Neural progenitor cell (in vitro differentiated cells): ENCODE data around the gene TRIM25. TPM values are rescaled to one million over a fixed set of nuclear protein-coding genes. Genes with fewer than 3 reads are reported as not detected.

ENCODE experiments used
- DNase-seq: peaks from one replicate; pipeline ENCODE4 v3.0.0-alpha.2; 2016; ENCODE audit warnings: low spot score
- H2AFZ ChIP-seq: fragments of 200-600 bp; sonication (generic); replicated peaks from 2 replicates; pipeline ENCODE4 v1.6.1; 2016; ENCODE audit warnings: antibody characterized with exemption
- H3F3A ChIP-seq: fragments of 200-600 bp; sonication (generic); 2 replicates; pipeline ENCODE4 v1.6.1; 2016; ENCODE audit warnings: antibody characterized with exemption, low read depth
- H3K27ac ChIP-seq: fragments of 200-600 bp; sonication (generic); 2 replicates; pipeline ENCODE4 v1.5.1; 2016; ENCODE audit warnings: mild to moderate bottlenecking
- H3K27me3 ChIP-seq: fragments of 200-600 bp; sonication (generic); 2 replicates; pipeline ENCODE4 v1.6.1; 2016; ENCODE audit warnings: mild to moderate bottlenecking, moderate library complexity
- H3K36me3 ChIP-seq: fragments of 200-600 bp; sonication (generic); 2 replicates; pipeline ENCODE4 v1.5.1; 2016
- H3K4me1 ChIP-seq: fragments of 200-600 bp; sonication (generic); 2 replicates; pipeline ENCODE4 v1.6.1; 2016; ENCODE audit warnings: mixed run types
- H3K4me2 ChIP-seq: fragments of 200-600 bp; sonication (generic); 2 replicates; pipeline ENCODE4 v1.6.1; 2016
- H3K4me3 ChIP-seq: fragments of 200-600 bp; sonication (generic); 2 replicates; pipeline ENCODE4 v1.5.1; 2016
- H3K79me2 ChIP-seq: fragments of 200-600 bp; sonication (generic); 2 replicates; pipeline ENCODE4 v1.6.1; 2016; ENCODE audit warnings: low read depth
- H3K9ac ChIP-seq: fragments of 200-600 bp; sonication (generic); 2 replicates; pipeline ENCODE4 v1.6.1; 2016
- H3K9me3 ChIP-seq: fragments of 200-600 bp; sonication (generic); 2 replicates; pipeline ENCODE4 v1.5.1; 2016; ENCODE audit warnings: low read depth
- H4K20me1 ChIP-seq: fragments of 200-600 bp; sonication (generic); 2 replicates; pipeline ENCODE4 v1.6.1; 2016; ENCODE audit warnings: low read depth
- H3K27ac Mint-ChIP-seq: 3 replicates; pipeline ENCODE4 v1.8.0; 2021; ENCODE audit warnings: mixed read lengths
- H3K27me3 Mint-ChIP-seq: 2 replicates; pipeline ENCODE4 v1.8.0; 2022; ENCODE audit warnings: low read depth, mild to moderate bottlenecking, inconsistent platforms, moderate library complexity, mixed read lengths; ENCODE audit not compliant: insufficient read depth
- H3K36me3 Mint-ChIP-seq: 3 replicates; pipeline ENCODE4 v1.8.0; 2021; ENCODE audit warnings: mixed read lengths
- H3K4me1 Mint-ChIP-seq: 3 replicates; pipeline ENCODE4 v1.8.0; 2021; ENCODE audit warnings: mixed read lengths
- H3K4me3 Mint-ChIP-seq: 3 replicates; pipeline ENCODE4 v1.8.0; 2021; ENCODE audit warnings: mild to moderate bottlenecking, moderate library complexity, mixed read lengths
- H3K9me3 Mint-ChIP-seq: 3 replicates; pipeline ENCODE4 v1.8.0; 2020; ENCODE audit warnings: mixed read lengths
- EZH2 ChIP-seq: fragments of 200-600 bp; sonication (generic); IDR thresholded peaks from 2 replicates; pipeline ENCODE4 v1.6.1; 2017; ENCODE audit warnings: antibody characterized with exemption, mild to moderate bottlenecking, moderate library complexity
- EZH2phosphoT487 ChIP-seq: fragments of 200-600 bp; sonication (generic); IDR thresholded peaks from 2 replicates; pipeline ENCODE4 v1.6.1; 2017; ENCODE audit warnings: antibody characterized with exemption
- total RNA-seq: library from RNA; depleted of rRNA; stranded (reverse); fragments of >200 nt; gene quantifications from 2 replicates; pipeline ENCODE4 v1.2.3, GENCODE V29; 2015; ENCODE audit warnings: low replicate concordance
- TF ChIP-seq, protein P1 (sequence below): fragments of 200-600 bp; sonication (generic); IDR thresholded peaks from 2 replicates; pipeline ENCODE4 v1.5.1; 2017; ENCODE audit warnings: antibody characterized with exemption, mild to moderate bottlenecking

Gene TRIM25
- total RNA-seq, 1 donor from 2014 or later = 7.6 TPM

GRCh38 chr17:56926704-56927103 lies 12.9 kb upstream of the TRIM25 start:
- H3K4me2 ChIP-seq = no peak overlapping the region
- H3K9ac ChIP-seq = no peak overlapping the region
- no peaks in the 10 kb centered on the region for H3F3A ChIP-seq
- H3K4me1 ChIP-seq = no peaks in the 10 kb centered on the region
- no peaks in the 10 kb centered on the region for H3K79me2 ChIP-seq
- H3K27ac ChIP-seq = no peak overlapping the region
- no peaks in the 10 kb centered on the region for H3K27me3 ChIP-seq
- Mint-ChIP-seq H3K27ac (no peak overlapping the region), H3K27me3 (peaks cover 7% of the 10 kb centered on the region), H3K9me3 (peaks cover 30% of the 10 kb centered on the region), H3K4me3 (no peak overlapping the region), H3K4me1 (no peaks in the 10 kb centered on the region), H3K36me3 (peaks cover 3% of the 10 kb centered on the region)
- H4K20me1 ChIP-seq = no peaks in the 10 kb centered on the region
- H2AFZ ChIP-seq = no peak overlapping the region
- no peak for TF ChIP-seq EZH2
- TF ChIP-seq, protein P1, sequence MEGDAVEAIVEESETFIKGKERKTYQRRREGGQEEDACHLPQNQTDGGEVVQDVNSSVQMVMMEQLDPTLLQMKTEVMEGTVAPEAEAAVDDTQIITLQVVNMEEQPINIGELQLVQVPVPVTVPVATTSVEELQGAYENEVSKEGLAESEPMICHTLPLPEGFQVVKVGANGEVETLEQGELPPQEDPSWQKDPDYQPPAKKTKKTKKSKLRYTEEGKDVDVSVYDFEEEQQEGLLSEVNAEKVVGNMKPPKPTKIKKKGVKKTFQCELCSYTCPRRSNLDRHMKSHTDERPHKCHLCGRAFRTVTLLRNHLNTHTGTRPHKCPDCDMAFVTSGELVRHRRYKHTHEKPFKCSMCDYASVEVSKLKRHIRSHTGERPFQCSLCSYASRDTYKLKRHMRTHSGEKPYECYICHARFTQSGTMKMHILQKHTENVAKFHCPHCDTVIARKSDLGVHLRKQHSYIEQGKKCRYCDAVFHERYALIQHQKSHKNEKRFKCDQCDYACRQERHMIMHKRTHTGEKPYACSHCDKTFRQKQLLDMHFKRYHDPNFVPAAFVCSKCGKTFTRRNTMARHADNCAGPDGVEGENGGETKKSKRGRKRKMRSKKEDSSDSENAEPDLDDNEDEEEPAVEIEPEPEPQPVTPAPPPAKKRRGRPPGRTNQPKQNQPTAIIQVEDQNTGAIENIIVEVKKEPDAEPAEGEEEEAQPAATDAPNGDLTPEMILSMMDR = no peak
- no peak for TF ChIP-seq EZH2phosphoT487
- H3K9me3 ChIP-seq = peaks cover 28% of the 10 kb centered on the region
- DNase-seq = no peak
- H3K4me3 ChIP-seq = no peak overlapping the region
- peaks cover 7% of the 10 kb centered on the region for H3K36me3 ChIP-seq

DNA sequence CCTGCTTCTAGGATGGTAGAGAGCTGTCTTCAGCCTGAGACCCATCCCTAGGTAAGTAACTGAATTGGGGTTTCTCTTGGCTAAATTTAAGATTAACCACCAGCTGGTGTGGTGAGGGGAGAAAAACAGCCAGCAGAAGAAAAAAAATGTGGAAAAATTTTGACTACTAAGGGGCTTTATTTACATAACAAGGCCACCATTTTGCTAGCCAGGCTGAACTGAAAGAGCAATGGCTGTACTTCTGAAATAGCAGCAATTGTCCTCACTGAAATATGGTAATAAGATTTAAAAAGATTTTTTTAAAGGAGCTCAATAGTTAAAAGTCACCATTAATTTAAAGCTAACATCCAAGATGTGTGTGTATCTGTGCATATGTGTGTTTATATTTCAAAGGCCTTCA lies 12.4 kb upstream of the TRIM25 start:
- no peaks in the 10 kb centered on the region for H3F3A ChIP-seq
- no peak overlapping the region for H2AFZ ChIP-seq
- no peak for DNase-seq
- peaks cover 27% of the 10 kb centered on the region for H3K9me3 Mint-ChIP-seq
- H3K4me3 ChIP-seq = no peak overlapping the region
- no peak overlapping the region for H3K4me3 Mint-ChIP-seq
- H3K27me3 Mint-ChIP-seq = peaks cover 7% of the 10 kb centered on the region
- H3K27ac ChIP-seq = no peak overlapping the region
- no peaks in the 10 kb centered on the region for H3K4me1 ChIP-seq
- no peak overlapping the region for H3K4me2 ChIP-seq
- TF ChIP-seq, protein P1 = no peak
- TF ChIP-seq EZH2phosphoT487 (no peak), EZH2 (no peak)
- no peaks in the 10 kb centered on the region for H3K4me1 Mint-ChIP-seq
- H3K79me2 ChIP-seq = no peaks in the 10 kb centered on the region
- no peak overlapping the region for H3K9ac ChIP-seq
- H3K27ac Mint-ChIP-seq = no peak overlapping the region
- H3K36me3 Mint-ChIP-seq = peaks cover 3% of the 10 kb centered on the region
- H3K36me3 ChIP-seq = peaks cover 7% of the 10 kb centered on the region
- peaks cover 28% of the 10 kb centered on the region for H3K9me3 ChIP-seq
- no peaks in the 10 kb centered on the region for H4K20me1 ChIP-seq
- no peaks in the 10 kb centered on the region for H3K27me3 ChIP-seq

- TF ChIP-seq EZH2 (no peak), EZH2phosphoT487 (no peak)
- TF ChIP-seq, protein P1 = no peak
- Mint-ChIP-seq H3K4me3 (no peak overlapping the region), H3K4me1 (no peaks in the 10 kb centered on the region), H3K27ac (no peak overlapping the region), H3K27me3 (peaks cover 5% of the 10 kb centered on the region), H3K36me3 (peaks cover 3% of the 10 kb centered on the region), H3K9me3 (peaks cover 15% of the 10 kb centered on the region)
- H3K27me3 ChIP-seq = no peaks in the 10 kb centered on the region
- no peak overlapping the region for H3K27ac ChIP-seq
- H3F3A ChIP-seq = no peaks in the 10 kb centered on the region
- peaks cover 2% of the 10 kb centered on the region for H3K36me3 ChIP-seq
- H3K4me2 ChIP-seq = no peak overlapping the region
- no peak for DNase-seq
- H3K79me2 ChIP-seq = no peaks in the 10 kb centered on the region
- no peak overlapping the region for H2AFZ ChIP-seq
- H3K4me1 ChIP-seq = no peaks in the 10 kb centered on the region
- no peak overlapping the region for H3K4me3 ChIP-seq
- H3K9me3 ChIP-seq = peaks cover 17% of the 10 kb centered on the region
- no peak overlapping the region for H3K9ac ChIP-seq
- H4K20me1 ChIP-seq = no peaks in the 10 kb centered on the region
Observed at GRCh38 chr17:56925088-56925487, 11.2 kb upstream of the TRIM25 start.
